COLO829 (cell line): ENCODE data around the gene LCOR.
"Not testable (repeated sequence)": the region's sequence is repeated elsewhere in the genome, so short reads cannot be mapped to it uniquely, and the experiment has no call there.

Source experiments
- DNase-seq: peaks from one replicate; pipeline ENCODE4 v3.0.0; 2012; ENCODE audit warnings: low spot score

LCOR gene

DNA sequence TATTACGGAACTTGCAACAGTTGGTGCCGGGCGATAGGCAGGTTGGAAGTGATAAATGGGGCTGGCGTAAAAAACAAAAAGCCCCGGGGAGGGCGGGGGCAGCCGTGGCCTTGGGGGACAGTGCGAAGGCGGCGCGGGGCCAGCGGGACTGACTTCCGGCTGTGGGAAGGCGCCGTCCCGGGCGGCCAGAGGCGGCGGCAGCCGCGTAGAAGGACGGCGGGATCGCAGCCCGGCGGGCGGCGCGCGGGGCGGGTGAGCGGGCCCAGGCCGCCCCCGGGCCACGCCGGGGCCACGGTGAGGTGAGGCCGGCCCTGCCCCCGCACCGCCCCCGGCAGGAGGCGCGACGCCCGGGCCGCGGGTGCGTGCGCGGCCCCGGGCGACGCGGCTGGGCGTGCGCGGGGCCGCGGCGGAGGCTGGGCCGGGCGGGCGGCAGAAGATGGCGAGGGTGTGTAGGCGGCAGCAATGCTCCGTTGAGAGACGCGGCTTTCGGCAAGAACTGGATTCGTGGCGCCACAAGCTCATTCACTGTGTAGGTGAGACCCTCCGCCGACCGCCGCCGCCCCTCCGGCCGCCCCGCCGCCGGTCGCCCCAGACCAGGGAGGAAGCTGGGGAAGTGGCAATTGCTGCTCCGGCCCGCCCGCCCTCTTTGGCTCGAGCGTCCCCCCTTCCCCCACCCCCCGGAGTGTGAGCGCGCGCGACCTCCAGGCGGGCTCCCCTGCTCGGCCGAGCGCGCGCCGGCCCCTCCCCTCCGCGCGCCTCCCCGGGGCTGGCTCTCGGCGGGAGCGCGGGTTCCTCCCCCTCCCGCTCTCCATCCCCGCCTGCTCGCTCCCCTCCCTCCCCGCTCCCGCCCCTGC is at the start of gene LCOR:
Gene LCOR (plus strand): TSS at position 432 of the 854 bp plus-strand sequence. CDS start 116,760 bp downstream, outside the sequence.
- DNase-seq = peak; percentile 65

DNA sequence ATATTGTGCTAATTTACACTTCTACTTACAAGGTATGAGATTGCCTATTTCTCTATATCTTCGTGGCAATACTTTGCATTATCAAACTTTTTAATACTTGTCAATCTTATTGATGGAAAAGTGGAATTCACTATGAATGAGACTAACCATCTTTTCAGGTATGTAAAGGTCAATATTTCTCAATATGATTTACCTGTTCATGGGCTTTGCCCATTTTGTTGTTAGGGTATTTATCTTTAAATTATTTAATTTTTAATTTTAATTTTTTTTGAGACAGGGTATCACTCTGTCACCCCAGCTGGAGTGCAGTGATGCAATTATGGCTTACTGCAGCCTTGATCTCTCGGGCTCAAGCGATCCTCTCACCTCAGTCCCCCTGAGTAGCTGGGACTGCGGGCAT is 47.8 kb upstream of the LCOR start:
- no peak for DNase-seq

DNA sequence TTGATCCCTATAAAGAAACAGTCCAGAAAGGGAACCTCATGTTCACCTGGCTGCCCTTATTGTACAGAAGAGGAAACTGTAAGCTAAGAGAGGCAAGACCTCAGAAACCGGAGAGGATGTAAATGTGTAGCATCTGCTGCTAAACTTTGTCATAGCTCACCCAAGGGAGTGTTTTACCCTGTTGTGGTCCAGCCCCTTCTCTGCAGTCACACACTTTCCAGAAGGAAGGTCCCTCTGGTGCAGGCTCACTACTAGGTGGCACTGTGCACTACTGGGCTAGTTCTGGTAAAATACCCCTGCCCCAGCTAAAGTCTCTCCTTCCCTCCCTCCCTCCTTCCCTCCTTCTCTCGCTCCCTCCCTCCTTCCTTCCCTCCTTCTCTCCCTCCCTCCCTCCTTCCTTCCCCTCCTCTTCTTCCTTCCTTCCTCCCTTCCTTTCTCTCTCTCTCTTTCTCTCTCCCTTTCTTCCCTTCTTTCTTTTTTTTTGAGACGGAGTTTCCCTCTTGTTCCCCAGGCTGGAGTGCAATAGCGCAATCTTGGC is 42.5 kb upstream of the LCOR start:
- no peak for DNase-seq

DNA sequence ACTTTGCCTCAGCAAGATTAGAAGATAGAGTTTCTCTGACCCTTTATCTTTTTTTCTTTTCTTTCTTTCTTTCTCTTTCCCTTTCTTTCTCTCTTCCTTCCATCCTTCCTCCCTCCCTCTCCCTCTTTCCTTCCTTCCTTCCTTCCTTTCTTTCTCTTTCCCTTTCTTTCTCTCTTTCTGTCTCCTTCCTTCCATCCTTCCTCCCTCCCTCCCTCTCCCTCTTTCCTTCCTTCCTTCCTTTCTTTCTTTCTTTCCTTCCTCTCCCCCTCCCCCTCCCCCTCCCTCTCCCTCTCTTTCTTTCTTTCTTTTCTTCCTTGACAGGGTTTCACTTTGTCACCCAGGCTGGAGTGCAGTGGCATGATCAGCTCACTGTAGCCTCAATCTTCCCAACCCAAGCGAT is 40.2 kb upstream of the LCOR start:
- DNase-seq = no peak

DNA sequence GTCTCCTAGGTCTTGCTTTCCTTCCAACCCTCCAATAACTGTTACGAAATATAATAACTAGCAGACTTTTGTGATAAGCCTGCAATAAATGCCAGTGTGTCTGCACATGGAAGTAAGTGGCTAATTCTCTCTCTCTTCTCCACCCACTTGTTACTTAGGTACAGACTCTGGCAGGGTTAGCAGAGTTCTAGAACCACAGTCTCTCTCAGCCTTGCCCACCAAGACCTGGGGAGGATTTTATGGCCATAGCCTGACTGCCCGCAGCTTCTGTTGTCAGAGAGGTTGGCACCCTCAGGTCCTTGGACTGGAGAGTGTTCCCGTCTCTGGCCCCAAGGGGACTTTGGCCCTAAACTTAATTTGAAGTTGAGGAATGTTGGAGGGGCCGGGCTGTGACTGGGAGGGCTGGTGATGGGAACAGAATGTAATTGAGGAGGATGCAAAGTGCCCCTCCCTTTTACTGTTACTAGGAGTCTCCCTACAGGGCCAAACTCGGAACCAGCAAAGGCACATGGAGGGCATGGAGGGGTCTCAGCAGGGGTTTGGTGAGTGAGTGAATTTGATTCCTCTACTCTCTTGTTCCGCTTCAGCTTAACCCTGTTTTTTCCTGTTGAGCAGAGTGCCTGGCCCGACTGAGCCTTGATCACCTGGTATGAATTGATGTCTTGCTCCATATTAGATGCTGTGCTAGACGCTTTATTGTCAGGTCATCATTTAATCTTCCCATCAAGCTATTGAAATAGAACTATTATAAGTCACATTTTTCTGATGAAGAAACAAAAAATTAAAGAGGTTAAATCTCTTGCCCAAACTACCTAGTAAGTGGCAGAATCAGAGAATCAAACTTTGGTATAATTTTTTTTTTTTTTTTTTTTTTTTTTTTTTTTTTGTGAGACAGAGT is 37.0 kb upstream of the LCOR start:
- no peak for DNase-seq

DNA sequence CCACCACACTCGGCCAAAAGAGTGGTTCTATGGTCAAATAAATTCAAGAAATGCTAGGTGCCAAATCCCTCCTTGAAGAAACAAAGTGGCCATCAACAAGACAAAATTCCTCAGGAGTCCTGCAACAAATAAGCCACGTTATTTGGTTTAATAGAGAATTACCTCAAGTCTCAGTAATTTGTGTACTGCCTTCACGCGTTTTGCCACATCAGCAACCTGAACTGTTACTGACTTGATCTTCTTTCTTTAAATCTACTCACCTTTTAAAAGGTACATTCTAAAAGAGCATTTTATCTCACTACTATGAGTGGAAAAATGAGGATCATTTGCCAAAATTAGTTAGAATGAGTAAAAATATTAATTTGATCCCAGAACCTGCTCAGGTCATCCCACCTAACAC is 34.6 kb upstream of the LCOR start:
- DNase-seq = no peak

DNA sequence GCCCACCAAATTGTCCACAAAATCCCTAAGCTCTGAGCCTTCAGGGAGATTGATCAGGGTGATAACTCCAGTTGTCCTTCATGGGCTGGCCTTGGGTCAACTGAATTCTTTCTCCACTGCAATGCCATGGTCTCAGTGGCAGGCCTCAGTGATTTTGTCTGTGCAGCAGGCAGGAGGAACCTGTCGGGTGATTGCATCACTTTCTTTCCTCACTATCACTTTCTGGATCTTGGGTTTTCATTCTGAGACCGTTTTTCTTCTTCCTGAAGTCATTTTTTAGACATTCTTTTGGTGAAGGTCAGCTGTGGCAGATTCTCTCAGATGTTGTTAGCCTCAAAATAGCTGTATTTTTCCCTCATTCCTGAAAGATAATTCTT is 28.8 kb upstream of the LCOR start:
- no peak for DNase-seq

DNA sequence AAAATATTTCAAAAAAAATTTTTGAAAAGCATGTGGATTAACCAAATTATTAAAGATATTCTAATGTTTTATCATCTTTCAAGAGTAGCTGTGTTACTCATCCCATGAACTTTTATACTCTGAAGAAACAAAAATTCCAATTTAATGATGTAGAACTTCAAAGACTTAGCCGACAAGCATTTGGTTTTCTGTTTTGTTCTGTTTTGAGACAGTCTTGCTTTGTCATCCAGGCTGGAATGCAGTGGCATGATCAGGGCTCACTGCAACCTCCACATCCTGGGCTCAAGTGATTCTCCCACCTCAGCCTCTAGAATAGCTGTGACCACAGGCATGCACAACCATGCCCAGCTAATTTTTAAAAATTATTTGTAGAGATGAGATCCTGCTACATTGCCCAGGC is 17.8 kb upstream of the LCOR start:
- no peak for DNase-seq

DNA sequence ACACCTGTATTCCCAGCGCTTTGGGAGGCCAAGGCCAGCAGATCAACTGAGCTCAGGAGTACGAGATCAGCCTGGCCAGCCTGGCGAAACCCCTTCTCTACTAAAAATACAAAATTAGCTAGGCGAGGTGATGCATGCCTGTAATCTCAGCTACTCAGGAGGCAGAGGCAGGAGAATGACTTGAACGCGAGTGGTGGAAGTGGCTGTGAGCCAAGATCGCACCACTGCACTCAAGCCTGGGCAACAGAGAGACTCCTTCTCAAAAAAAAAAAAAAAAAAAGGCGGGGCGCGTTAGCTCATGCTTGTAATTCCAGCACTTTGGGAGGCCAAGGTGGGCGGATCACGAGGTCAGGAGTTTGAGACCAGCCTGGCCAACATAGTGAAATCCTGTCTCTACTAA is 13.1 kb upstream of the LCOR start:
- DNase-seq = not testable (repeated sequence)

DNA sequence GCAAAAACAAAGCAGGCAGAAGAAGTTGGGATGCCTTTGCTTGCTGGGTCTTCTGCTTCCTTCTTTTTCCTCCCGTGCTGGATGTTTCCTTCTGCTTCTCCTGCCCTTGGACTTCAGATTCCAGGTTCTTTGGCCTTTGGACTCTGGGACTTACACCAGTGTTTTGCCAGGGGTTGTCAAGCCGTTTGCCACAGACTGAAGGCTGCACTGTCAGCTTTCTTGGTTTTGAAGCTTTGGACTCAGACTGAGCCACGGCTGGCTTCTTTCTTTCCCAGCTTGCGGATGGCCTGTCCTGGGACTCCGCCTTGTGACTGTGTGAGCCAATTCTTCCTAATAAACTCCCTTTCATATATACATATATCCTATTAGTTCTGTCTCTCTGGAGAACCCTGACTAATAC is 11.3 kb upstream of the LCOR start:
- no peak for DNase-seq

DNA sequence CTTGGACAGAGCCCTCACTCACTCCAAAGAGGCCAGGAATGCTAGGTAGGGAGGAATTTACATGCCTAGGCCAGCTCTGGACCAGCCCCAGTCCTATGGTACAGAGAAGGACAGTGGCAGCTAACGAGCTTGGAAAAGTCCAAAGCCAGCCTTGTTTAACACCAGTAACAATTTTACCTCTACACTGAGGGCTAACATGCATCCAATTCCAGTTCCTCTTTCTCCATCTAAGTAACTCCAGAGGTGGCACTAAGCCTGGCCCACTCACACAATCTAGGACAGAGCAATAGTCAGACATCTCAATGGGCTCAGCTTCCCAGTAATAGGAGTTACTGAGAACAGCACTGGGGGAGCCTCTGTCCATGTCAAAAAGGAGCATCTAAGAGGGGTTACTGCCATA is 5.7 kb upstream of the LCOR start:
- DNase-seq = no peak

DNA sequence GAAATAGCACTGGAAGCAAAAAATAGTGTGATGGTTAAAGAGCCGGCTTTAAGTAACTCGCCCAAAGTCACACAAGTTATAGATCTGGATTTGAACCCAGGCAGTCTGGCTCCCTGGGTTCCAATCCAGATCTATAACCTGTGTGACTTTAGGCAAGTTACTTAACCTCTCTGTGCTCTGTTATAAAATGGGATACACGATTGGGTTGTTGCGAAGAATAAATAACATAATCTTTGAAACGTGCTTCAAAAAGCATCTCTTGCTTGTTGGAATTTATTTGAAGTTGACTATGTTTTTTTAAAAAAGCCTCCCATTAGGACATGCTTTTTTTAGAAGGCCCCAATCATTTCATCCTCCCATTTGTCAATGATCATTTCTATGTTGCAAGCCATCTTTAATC is 3.5 kb upstream of the LCOR start:
- DNase-seq = no peak

DNA sequence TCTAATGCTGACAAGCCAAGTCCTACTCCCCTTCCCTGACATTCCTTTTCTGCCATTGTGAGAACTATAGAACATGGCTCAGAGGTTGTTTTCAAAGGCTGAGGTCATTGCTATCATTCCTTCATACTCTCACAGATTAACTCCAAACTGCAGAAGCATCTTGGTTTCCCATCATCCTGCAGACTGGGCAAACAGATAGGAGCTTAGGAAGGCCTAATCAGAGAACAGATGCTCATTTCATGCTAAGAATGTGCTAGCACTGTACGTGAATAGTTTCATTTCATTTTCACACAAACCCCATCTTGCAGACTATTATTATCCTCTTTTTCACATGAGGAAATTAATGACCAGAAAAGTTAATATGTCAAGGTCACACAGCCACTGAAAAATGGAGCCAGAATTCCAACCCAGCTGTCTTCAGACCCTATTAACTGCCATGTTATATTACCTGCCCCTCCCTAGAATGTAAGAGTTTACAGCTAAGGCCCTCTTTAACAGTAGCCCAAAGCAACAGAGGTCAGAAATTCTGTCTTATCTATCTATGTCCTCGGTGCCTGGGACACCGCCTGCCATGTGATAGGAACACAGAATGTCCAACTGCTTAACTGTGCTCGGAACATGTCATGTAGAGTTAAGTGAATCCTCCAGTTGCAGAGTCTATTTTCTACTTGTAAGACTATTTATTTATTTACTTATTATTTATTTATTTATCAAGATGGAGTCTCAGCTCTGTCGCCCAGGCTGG is 2.9 kb upstream of the LCOR start:
- DNase-seq = no peak

DNA sequence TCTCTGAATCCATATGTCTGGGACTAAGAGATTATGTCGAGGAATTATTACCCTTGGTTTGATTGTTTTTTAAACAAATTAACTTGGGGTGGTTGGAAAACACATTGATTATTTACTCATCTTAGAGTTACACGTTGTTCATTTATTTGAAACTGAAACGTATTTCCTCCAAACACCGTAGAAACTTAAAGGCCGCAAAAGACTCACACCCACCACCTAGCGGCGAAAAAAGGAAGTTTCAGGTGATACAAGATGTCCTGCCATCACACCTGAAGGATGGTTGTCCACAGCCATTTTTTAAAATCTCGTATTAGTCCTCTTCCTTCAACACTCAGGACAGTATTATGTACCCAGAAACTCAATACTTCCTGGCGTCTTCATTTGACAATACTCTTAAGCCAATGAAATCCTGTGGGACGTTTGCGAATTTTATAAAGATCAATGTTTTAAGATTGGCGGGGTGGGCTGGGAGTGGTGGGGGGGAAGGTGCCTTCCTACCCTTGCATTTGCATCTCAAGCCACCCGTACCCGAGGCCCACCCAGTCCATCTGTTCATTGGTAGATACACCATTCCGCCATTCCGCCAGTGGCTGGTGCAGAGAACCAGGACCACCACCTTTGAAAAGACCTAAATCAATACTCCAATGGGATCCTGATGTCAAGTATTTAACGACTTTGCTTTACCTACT is 1.4 kb upstream of the LCOR start:
- peak; percentile 14 for DNase-seq

DNA sequence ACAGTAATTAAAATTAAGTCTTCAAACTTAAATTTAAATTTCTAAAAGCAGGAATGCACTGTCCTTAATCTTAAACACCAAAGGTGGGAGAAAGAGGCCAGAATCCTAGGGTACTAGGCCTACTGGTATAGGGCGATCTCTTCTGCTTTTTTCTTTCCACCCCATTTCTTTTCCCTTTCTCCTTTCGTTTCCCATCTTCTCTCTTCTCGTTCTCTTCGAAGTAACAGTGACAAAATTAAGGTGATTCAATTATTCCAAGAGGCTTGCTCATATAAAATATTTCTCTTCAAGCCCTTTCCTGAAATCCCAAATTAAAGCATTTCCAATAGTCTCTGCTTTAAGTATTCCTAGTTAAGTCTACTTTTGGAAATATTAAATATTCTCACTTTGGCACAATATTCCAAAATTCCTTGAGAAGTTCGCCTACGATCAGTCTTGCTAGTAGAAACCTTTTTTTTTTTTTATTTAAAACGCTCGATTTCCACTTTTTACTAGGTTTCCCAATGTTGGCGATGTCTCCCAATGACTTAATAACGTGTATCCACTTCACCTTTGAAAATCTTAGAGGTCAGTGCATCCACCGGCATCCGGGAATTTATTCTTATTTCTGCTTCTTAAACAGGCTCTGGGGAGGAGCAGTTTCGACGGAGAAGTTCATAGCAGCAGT is 765 bp upstream of the LCOR start:
- DNase-seq = no peak

DNA sequence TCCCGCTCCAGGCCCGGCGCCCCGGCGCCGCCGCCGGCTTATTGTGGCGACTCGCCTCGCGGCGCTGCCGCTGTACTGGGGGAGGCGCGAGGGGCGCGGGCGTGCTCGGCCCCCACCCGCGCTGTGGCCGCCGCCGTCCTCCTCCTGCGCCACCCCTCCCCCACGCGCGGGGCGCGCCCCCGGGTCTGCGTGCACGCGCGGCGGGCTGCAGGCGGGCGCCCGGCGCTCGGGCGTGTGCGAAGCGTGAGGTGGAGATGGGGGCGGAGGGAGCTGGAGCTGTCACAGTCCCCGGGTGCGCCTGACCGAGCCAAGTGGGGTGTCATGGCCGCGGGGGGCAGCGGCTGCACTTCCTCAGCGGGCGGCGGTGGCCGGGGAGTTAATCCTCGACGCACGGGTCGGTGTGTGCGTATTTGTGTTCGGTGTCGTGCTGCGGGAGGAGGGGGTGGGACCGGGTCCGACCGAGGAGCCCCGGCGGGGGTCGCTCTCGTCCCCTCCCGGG is 672 bp downstream of the LCOR start:
- DNase-seq = peak; percentile 31

DNA sequence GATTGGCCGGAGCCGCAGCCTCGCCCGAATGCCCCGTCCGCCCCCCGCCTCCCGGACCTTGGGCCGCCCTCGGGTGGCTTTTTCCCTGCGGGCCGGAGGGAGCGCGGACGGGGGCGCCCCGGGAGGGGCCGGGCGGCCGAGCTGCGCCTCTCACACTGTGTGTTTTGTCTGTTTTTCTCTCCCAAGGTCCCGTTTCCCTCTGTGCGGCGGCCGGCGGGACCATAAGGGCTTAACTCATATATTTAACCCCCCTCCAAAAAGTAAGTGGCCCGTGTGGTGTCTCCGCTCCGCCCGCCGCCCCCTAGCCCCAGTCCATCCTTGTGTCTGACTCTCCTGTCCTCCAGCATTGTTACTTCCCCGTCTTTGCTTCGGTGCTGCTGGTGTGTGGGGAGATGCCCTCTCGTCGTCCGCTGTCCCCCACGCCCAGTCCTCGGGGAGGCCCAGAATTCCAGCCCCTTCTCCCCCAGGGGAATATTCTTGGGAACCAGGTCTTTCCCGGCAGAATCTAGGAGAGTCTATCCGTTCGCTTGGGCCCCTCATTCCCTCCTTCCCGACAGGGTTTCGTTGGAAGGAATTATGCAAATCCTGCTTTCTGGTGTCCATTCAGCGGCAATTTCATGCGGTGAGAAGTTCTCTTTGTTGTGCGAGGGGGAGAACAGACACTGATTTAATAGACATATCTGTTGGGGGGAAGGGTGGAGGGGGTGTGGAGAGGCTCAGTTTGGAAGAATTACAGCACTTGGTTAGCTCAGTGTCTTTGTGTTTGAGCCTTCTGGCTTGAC is 1.3 kb downstream of the LCOR start:
- no peak for DNase-seq

DNA sequence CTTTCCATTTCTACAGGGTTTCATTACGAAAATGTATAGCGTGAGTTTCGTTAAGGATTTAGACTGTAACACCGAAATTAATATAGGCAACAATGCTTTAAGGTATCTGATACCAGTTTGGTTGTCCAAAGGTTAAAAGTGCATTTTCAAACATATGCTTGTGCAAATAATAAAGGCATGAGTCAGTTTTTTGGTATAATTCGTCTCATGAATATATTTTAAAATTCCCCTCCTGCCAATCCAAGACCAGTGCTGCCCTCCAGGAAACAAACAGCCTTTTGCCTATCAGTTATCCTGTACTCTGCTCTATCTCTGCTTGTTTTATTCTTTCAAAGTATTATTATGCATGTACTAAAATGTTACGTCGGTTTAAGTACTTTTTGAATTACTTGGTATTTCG is 2.0 kb downstream of the LCOR start:
- DNase-seq = no peak

DNA sequence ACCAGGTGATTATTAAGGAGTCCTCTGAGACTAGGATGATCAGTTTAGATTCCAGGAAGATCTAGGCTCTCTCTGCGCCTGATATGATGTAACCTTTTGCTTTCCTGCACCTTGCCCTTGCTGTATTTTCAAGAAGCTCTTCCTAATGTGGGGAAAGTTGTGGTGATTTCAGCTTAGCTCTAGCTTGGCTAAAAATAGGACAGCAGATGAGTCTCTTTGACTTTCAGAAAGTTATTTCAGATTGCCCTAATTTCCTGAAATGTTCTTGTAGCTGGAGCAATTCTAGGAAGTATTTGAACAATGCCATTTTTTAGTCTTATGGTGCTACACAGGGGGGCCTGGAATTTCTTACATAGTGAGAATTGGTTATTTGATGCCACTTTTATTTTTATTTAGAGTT is 3.8 kb downstream of the LCOR start:
- DNase-seq = no peak

DNA sequence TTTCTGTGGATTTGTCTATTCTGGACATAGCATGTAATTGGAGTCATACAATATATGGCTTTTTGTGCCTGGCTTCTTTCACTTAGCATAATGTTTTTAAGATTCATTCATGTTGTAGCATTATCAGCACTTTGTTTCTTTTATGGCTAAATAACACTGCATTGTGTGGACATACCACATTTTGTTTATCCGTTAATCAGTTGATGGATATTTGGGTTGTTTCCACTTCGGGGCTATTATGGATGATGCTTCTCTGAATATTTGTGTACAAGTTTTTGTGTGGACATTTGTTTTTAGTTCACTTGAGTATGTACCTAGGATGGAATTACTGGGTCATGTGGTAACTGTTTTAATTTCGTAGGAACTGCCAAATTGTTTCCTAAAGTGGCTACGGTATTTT is 6.4 kb downstream of the LCOR start:
- no peak for DNase-seq
